Vagina (tissue), 2 donors: Measurements from ENCODE around the gene ATP11C.

Source experiments
- POLR2A ChIP-seq, 2 donors: fragments of 450-650 bp; IDR thresholded peaks; one replicate each; pipeline ENCODE4 v1.6.1; 2017; ENCODE audit warnings: antibody characterized with exemption in 2 of 2, mild to moderate bottlenecking in 2 of 2, moderate library complexity in 2 of 2
- TF ChIP-seq, protein P1 (sequence below), 3 experiments: fragments of 450-650 bp in 2 of 3; fragments of 200-600 bp in 1 of 3; sonication (generic) in 1 of 3; IDR thresholded peaks; one replicate each; pipeline ENCODE4 v1.5.1; 2017 to 2019; ENCODE audit warnings: antibody characterized with exemption in 3 of 3, mild to moderate bottlenecking in 2 of 3, moderate library complexity in 2 of 3

DNA sequence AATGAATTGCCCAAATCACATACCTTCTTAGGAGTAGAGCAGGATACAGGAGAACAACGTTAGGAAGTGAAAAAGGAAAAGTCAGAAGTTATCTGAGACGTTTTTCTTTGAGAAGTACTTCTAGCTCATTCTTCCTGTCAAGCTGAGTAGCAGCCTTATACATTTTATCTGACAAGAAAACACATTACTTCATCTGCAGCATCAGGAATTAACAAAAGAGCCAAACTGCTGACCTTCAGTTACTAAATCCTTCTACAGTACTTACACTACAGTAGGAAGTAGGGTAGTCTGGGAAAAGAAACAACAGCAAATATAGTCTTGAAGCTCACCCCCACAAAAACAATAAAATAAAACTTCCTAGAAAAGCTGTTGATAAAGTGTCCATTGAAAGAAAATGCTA lies 57.0 kb downstream of the ATP11C start:
- TF ChIP-seq, protein P1, sequence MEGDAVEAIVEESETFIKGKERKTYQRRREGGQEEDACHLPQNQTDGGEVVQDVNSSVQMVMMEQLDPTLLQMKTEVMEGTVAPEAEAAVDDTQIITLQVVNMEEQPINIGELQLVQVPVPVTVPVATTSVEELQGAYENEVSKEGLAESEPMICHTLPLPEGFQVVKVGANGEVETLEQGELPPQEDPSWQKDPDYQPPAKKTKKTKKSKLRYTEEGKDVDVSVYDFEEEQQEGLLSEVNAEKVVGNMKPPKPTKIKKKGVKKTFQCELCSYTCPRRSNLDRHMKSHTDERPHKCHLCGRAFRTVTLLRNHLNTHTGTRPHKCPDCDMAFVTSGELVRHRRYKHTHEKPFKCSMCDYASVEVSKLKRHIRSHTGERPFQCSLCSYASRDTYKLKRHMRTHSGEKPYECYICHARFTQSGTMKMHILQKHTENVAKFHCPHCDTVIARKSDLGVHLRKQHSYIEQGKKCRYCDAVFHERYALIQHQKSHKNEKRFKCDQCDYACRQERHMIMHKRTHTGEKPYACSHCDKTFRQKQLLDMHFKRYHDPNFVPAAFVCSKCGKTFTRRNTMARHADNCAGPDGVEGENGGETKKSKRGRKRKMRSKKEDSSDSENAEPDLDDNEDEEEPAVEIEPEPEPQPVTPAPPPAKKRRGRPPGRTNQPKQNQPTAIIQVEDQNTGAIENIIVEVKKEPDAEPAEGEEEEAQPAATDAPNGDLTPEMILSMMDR (IDR thresholded peaks at IDR 0.05) = no peak
- no peak for TF ChIP-seq POLR2A (IDR thresholded peaks at IDR 0.05)
